ENCODE measurements around the gene PLXNA2. TPM values are rescaled to one million over a fixed set of nuclear protein-coding genes. Genes with fewer than 3 reads are reported as not detected.

The PLXNA2 gene
- total and polyA plus RNA-seq, 2 of the 4 experiments (the other 2 are of a cell fraction), result 0.72 to 1.1 TPM

DNA sequence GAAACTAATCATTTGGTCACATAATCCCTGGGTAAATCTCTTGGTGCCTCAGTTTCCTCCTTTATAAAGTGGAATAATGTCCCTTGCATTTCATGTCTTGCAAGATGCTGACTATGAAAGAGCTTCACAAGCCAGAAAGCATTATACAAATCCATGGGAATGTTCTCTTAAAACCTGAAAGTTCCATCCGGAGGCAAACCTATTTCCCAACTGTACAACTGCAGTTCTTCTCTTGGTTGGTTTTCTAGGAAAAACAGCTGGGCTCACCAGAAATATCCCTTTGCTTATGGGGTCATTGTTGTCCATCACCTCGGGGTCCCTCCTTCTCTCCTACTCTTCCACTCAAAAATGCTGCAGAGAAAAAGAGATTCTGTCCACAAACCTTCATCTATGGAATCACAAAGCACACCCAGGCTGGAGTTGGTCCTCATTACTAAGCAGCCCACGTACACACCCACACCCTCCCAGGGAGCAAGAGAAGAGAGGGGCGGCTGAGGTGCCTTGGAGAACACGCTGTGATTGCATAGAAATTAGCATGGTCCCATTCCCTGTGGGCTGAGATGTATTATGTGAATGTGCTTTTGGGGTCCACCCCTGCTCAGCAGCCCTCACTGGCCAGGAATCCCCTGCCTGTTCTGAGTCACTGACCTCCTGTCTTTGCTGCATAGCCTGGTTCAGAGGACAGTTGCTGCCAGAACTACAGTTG is 5.0 kb upstream of the PLXNA2 start:
- in situ Hi-C loops (cut with MboI; ENCODE audit: low sequenced_read_pairs), result loop anchor here (5.0 kb wide), 1 partner anchor 227 kb away; no protein-coding TSS in a partner anchor
- Histone ChIP-seq H3K4ac (ENCODE audit: low read depth, low read length) (no peak overlapping the region), H3K79me1 (ENCODE audit: low read depth in 1 of 2, low read length in 2 of 2) (no peaks in the 10 kb centered on the region), H3K14ac (replicated peaks; ENCODE audit: low read depth, low read length) (no peak overlapping the region), H2BK15ac (ENCODE audit: low read depth, low read length) (no peak overlapping the region), H3K4me2 (ENCODE audit: low read depth, low read length) (no peak overlapping the region), H4K8ac (ENCODE audit: low read depth in 2 of 2, low read length in 2 of 2) (no peak overlapping the region), H3K56ac (ENCODE audit: extremely low read depth, insufficient read depth, low read length) (no peak overlapping the region), H3K9me1 (ENCODE audit: insufficient read depth, low read length) (no peaks in the 10 kb centered on the region), H3K9ac (ENCODE audit: low read depth, low read length) (no peak overlapping the region), H3K36me3 (ENCODE audit: control insufficient read depth, insufficient read depth, low read length) (no peaks in the 10 kb centered on the region), H3K18ac (ENCODE audit: low read depth, low read length) (no peak overlapping the region), H4K91ac (ENCODE audit: insufficient read depth, low read depth, low read length) (no peak overlapping the region), H2AK5ac (ENCODE audit: low read depth, low read length) (no peak overlapping the region), H2BK20ac (ENCODE audit: low read depth, low read length) (no peak overlapping the region), H3K9me3 (ENCODE audit: control insufficient read depth, insufficient read depth, low read length) (no peaks in the 10 kb centered on the region), H2BK120ac (ENCODE audit: low read depth, low read length) (no peak overlapping the region), H3K4me3 (ENCODE audit: insufficient read depth, low read depth, low read length) (no peak overlapping the region), H3K27ac (ENCODE audit: insufficient read depth, low read length) (no peak overlapping the region), H3K23ac (ENCODE audit: low read depth, low read length) (no peak overlapping the region), H3K4me1 (ENCODE audit: control insufficient read depth, insufficient read depth, low read length) (peaks cover 6% of the 10 kb centered on the region), H3K27me3 (ENCODE audit: control insufficient read depth, insufficient read depth, low read length) (peaks cover 33% of the 10 kb centered on the region), H4K5ac (ENCODE audit: low read depth, low read length) (no peak overlapping the region), H2AK9ac (replicated peaks; ENCODE audit: low read depth, low read length, poor library complexity) (no peak overlapping the region), H2AFZ (replicated peaks; ENCODE audit: low read length, poor library complexity) (no peak overlapping the region), H4K20me1 (ENCODE audit: insufficient read depth, low read length) (no peaks in the 10 kb centered on the region), H2BK5ac (ENCODE audit: low read depth, low read length, poor library complexity, severe bottlenecking) (no peak overlapping the region)
- no CpG with 5 or more reads among the region's 5 CpGs for WGBS, 2 experiments (ENCODE audit: extremely low coverage in 2 of 2, insufficient read length in 1 of 2)
- dilution Hi-C loops (cut with HindIII; ENCODE audit: low sequenced_read_pairs, unreplicated experiment), result no loop called here
- POLR2A ChIA-PET (ENCODE audit: unreplicated experiment), result interaction anchor here (0.6 kb wide), 1 partner anchor 8 kb away, joined by 5 read pairs; no protein-coding TSS in a partner anchor
- intact Hi-C loops (cut with micrococcal nuclease), result loop anchor here (5.0 to 10.0 kb wide), 2 partner anchors 362 to 1106 kb away; no protein-coding TSS in a partner anchor
- ATAC-seq (ENCODE audit: low read depth) (no peak), DNase-seq (no peak)
- no peak for TF ChIP-seq MAZ (IDR thresholded peaks at IDR 0.05; ENCODE audit: borderline replicate concordance, low read depth, low read length)
- TF ChIP-seq RCOR1 (IDR thresholded peaks at IDR 0.05; ENCODE audit: insufficient replicate concordance, low read length), result no peak
- TF ChIP-seq MAFK (IDR thresholded peaks at IDR 0.05; ENCODE audit: low read depth, low read length), result no peak
- TF ChIP-seq CEBPB (IDR thresholded peaks at IDR 0.05; ENCODE audit: low read depth, low read length), result no peak
- TF ChIP-seq FOS (IDR thresholded peaks at IDR 0.05; ENCODE audit: low read depth, low read length), result no peak
- TF ChIP-seq RFX5 (IDR thresholded peaks at IDR 0.05; ENCODE audit: low read depth, low read length), result no peak
- no peak for TF ChIP-seq BHLHE40 (IDR thresholded peaks at IDR 0.05; ENCODE audit: low read depth, low read length)
- TF ChIP-seq SMC3 (IDR thresholded peaks at IDR 0.05; ENCODE audit: low read depth, low read length), result no peak
- TF ChIP-seq, protein P1, sequence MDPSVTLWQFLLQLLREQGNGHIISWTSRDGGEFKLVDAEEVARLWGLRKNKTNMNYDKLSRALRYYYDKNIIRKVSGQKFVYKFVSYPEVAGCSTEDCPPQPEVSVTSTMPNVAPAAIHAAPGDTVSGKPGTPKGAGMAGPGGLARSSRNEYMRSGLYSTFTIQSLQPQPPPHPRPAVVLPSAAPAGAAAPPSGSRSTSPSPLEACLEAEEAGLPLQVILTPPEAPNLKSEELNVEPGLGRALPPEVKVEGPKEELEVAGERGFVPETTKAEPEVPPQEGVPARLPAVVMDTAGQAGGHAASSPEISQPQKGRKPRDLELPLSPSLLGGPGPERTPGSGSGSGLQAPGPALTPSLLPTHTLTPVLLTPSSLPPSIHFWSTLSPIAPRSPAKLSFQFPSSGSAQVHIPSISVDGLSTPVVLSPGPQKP (IDR thresholded peaks at IDR 0.05; ENCODE audit: borderline replicate concordance, low read depth, low read length), result no peak
- TF ChIP-seq, protein P2, sequence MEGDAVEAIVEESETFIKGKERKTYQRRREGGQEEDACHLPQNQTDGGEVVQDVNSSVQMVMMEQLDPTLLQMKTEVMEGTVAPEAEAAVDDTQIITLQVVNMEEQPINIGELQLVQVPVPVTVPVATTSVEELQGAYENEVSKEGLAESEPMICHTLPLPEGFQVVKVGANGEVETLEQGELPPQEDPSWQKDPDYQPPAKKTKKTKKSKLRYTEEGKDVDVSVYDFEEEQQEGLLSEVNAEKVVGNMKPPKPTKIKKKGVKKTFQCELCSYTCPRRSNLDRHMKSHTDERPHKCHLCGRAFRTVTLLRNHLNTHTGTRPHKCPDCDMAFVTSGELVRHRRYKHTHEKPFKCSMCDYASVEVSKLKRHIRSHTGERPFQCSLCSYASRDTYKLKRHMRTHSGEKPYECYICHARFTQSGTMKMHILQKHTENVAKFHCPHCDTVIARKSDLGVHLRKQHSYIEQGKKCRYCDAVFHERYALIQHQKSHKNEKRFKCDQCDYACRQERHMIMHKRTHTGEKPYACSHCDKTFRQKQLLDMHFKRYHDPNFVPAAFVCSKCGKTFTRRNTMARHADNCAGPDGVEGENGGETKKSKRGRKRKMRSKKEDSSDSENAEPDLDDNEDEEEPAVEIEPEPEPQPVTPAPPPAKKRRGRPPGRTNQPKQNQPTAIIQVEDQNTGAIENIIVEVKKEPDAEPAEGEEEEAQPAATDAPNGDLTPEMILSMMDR (conservative IDR thresholded peaks at IDR 0.05; ENCODE audit: low read depth, low read length), result no peak
- TF ChIP-seq POLR2A (IDR thresholded peaks at IDR 0.05; ENCODE audit: low read depth, low read length), result no peak
- TF ChIP-seq NFE2L2 (IDR thresholded peaks at IDR 0.05; ENCODE audit: low read depth, low read length), result no peak
- TF ChIP-seq MXI1 (IDR thresholded peaks at IDR 0.05; ENCODE audit: borderline replicate concordance, low read depth, low read length), result no peak
- no peak for TF ChIP-seq RAD21 (IDR thresholded peaks at IDR 0.05; ENCODE audit: low read length)
- TF ChIP-seq, protein P3, sequence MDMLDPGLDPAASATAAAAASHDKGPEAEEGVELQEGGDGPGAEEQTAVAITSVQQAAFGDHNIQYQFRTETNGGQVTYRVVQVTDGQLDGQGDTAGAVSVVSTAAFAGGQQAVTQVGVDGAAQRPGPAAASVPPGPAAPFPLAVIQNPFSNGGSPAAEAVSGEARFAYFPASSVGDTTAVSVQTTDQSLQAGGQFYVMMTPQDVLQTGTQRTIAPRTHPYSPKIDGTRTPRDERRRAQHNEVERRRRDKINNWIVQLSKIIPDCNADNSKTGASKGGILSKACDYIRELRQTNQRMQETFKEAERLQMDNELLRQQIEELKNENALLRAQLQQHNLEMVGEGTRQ (IDR thresholded peaks at IDR 0.05; ENCODE audit: low read depth, low read length), result no peak
- no peak for TF ChIP-seq CHD1 (IDR thresholded peaks at IDR 0.05; ENCODE audit: low read depth, low read length)
- BruUV-seq (replicated peaks), result no TSS peak
- CTCF ChIA-PET, result no interaction called here
